HL-60 (cell line): ENCODE results near the gene BCL2L15.

Source experiments
- CTCF ChIP-seq: IDR thresholded peaks from one replicate; pipeline ENCODE4 v1.5.1; 2011; ENCODE audit warnings: low read length, control low read depth, inconsistent platforms; ENCODE audit not compliant: insufficient read depth
- REST ChIP-seq: IDR thresholded peaks from 2 replicates; pipeline ENCODE4 v1.6.1; 2012; ENCODE audit warnings: low read depth; ENCODE audit not compliant: insufficient replicate concordance

- TF ChIP-seq CTCF = no peak
- TF ChIP-seq REST = no peak
Observed at GRCh38 chr1:113912594-113913311, 25.4 kb upstream of the BCL2L15 start.
